Measurements from ENCODE around the gene MUC13. TPM values are rescaled to one million over a fixed set of nuclear protein-coding genes. Genes with fewer than 3 reads are reported as not detected.
"Not testable (repeated sequence)": the region's sequence is repeated elsewhere in the genome, so short reads cannot be mapped to it uniquely, and the experiment has no call there.

MUC13 gene
- not detected for total RNA-seq

- DNase-seq (ENCODE audit: low spot score) = no peak
These were observed at the start of gene MUC13 for GRCh38 chr3:124934577-124934976. TSS of gene MUC13 (minus strand) at chr3:124934751. CDS start at chr3:124934712, 39 bp downstream.

DNA sequence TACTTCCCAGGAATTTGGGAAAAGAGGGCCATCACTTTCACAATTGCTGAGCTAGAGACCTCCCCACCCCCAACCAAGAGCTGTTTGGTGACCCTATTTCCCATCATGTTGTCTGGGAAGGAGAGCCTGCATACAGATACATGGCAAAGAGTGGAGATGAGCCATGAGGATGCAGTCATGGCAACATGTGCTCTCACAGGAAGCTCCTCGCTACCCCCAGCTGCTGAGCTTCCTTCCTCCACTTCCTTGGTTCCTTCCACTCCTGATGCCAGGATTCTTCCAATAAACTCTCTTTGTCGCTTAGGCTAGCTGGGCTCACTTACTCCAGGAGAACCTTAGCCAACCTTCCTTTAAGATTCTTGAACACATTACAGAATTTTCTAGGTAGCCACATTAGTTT lies 48.3 kb upstream of the MUC13 start:
- DNase-seq (ENCODE audit: low spot score) = no peak

DNA sequence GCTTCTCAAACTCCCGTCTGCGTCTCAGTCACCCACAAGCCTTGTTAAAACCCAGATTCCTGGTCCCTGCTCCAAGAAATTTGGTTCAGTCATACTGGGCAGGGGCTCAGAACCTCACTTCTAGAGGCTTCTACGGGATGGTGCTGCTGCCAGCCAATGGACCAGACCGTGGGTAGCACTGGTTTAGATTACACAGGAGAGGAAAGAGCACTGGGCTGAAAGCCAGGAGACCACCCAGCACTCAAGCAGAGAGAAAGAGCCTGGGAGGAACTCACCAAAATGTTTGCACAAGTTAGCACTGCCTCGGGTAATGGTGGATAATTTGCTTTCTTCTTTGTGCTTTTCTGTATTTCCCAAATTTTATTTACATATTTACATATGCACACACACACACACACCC lies 46.9 kb upstream of the MUC13 start:
- no peak for DNase-seq (ENCODE audit: low spot score)

- DNase-seq (ENCODE audit: low spot score) = no peak
These were observed 44.1 kb upstream of the MUC13 start for GRCh38 chr3:124978627-124979026.

- no peak for DNase-seq (ENCODE audit: low spot score)
These were observed 41.8 kb upstream of the MUC13 start for GRCh38 chr3:124976383-124976782.

- no peak for DNase-seq (ENCODE audit: low spot score)
These were observed 40.1 kb upstream of the MUC13 start for GRCh38 chr3:124974691-124975090.

- no peak for DNase-seq (ENCODE audit: low spot score)
These were observed 38.7 kb upstream of the MUC13 start for GRCh38 chr3:124973290-124973689.

- no peak for DNase-seq (ENCODE audit: low spot score)
These were observed 37.9 kb upstream of the MUC13 start for GRCh38 chr3:124972457-124972856.

- no peak for DNase-seq (ENCODE audit: low spot score)
These were observed 35.6 kb upstream of the MUC13 start for GRCh38 chr3:124969963-124970722.

DNA sequence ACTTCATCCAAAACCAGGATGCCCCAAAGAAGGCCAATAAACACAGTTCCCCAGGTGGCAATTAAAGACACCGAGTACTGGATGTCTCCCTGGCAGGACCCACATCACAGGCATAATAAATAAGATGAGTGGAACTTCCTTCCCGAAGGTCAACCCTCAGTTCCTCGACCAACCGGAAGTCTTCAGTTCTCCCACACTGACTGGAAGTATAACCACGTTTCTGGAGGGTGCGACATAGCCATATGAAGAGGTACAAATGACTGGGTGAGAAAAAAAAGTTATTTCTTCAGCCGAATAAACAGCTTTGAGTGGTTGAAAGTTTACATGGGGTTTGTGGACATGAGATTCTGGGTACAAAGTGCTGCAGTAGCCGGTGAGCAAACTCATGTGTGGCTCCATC lies 34.6 kb upstream of the MUC13 start:
- no peak for DNase-seq (ENCODE audit: low spot score)

DNA sequence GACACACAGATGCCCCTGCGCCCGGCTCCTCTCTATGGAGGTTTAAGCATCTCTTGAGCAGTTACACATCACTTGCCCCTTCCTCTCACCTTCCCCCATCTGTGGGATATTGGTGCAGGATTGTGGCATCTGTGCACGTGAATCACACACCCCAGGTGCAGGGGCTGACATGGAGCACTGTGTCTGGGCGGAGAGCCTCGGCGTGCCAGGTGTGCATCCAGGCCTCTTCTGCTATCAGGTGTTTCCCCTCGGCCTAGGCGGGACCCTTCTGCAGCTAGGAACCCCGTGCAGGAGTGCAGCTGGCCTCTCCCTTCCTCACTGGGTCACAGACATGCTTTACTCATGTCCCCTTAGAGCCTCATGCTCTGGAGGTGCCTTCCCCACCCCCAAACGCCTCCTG lies 33.4 kb upstream of the MUC13 start:
- DNase-seq (ENCODE audit: low spot score) = no peak

DNA sequence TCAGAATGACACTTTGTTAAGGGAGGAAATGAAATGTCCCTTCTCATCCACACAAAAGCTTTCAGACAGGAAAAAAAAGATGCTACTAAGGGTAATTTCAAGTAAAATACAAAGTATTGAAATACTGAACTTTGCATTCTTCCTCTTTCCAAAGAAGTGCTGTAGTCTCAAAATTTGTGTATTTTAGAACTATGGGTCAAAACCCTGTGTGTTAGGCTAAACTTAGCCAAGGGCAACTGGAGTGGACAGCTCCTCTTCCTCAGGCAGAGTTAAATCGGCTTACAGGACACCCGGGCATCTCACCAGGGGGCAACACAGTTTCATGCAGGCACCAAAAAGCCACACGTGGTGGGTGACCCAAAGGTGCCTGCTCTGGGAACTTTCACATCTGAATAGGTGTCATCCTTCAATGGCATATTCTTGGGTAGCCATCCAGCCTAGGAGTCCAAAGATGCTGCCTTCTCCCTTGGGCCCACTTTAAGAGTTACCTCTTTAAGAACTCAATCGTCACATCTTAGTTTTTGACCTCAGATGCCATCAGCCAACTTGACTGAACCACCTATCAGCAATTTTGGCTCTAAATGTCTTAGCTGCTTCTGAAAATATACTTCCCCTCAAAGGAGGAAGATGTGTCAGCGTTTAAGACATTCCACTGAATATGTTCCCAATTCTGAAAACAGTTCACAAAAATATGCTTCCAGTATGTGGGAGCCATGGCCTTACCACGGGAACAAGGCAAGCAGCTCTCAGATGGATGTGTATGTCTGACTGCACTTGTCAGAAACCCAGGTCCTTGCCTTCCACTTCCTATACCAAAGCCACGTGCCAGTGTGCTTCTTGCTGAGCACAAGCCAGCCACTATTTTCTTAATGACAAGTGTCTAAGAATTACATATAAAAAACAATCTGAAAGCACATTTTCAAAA lies 32.2 kb upstream of the MUC13 start:
- DNase-seq (ENCODE audit: low spot score) = no peak

- no peak for DNase-seq (ENCODE audit: low spot score)
These were observed 30.9 kb upstream of the MUC13 start for GRCh38 chr3:124965413-124965812.

DNA sequence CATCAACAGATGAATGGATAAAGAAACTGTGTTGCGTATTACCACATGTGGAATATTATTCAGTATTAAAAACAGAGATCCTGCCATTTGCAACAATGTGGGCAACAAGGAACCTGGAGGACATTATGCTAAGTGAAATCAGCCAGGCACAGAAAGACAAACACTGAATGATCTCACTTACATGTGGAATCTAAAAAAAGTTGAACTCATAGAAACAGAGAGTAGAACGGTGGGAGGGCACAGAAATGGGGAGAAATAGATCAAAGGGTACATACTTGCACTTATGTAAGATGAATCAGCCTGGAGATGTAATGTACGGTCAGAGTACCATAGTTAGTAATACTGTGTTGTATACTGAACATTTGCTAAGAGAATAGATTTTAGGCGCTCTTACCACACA lies 29.8 kb upstream of the MUC13 start:
- no peak for DNase-seq (ENCODE audit: low spot score)

DNA sequence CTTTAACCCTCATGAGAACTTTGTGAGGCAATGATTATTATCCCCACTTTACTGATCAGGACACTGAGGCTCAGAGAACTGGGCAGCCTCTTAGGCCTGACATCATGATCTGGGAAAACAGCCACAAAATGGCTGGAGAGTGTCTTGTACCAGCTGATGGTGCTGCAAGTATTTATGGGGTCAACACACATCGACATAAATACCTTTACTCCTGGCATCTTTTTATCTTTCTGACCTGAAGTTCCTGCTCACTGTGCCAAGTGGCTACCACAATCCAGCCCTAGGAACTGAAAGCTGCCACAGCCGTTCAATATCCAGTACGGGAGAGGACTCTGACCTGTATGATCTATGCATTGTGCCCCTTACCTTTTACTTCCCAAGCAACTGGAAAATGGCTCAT lies 29.2 kb upstream of the MUC13 start:
- DNase-seq (ENCODE audit: low spot score) = no peak

GRCh38 chr3:124962403-124962940 lies 27.9 kb upstream of the MUC13 start:
- no peak for DNase-seq (ENCODE audit: low spot score)

DNA sequence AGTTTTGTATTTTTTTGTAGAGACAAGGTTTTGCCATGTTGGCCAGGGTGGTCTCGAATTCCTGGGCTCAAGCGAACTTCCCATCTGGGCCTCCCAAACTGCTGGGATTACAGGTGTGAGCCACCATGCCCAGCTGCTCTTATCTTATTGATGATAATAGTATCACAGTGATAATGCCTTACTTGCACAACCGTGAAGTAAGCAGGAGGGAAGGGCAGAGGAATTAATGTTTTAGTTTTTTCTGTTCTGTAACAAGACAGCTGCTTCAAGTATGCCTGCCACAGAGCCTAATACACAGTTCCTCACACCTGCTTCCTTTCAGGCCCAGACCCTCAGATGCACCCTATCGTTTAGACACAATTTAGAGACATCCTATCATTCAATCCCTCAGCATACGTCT lies 26.1 kb upstream of the MUC13 start:
- no peak for DNase-seq (ENCODE audit: low spot score)

DNA sequence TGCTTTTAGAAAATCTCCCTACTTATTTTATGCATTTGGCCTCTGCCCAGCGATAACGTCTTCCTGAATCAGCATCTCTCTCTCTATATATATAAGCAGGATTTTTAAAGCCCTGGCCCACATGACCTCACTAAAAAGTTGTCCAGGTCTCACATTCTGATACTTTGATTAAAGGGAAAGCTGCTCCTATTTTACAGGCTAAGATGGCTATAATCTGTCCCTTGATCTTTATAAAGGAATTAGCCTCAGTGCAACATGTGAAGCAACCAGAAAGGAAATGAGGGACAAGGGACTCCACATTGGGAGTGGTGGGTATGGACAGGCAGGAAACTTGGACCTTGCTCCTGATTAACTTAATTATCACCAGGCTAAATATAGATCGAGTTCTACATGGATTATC lies 25.6 kb upstream of the MUC13 start:
- no peak for DNase-seq (ENCODE audit: low spot score)

- not testable (repeated sequence) for DNase-seq (ENCODE audit: low spot score)
These were observed 23.4 kb upstream of the MUC13 start for GRCh38 chr3:124957951-124958350.

DNA sequence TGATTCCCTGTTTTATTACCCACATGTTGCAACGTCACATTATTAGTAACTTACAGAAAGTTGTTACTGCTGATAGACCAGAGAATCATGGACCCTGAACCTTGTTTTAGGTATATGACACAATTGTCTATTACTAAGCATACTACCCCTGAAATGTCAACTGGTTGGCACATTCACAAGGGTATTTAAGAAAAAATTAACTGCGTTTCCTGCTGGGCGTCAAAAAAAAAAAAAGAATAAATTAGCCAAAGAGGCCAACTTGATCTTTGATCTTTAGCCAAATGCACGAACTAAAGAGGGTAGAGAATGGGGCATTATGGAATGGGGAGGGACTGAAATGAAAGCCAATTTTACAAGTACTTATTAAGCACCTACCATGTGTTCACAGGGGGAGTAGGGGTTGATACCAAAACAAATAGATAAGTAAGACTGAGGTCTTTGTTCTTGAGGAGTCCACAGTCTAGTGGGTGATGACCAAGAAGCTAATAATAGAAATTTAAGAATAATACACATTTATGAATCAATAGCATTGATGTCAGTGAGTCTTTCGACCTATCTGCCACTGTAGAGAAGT lies 17.8 kb upstream of the MUC13 start:
- no peak for DNase-seq (ENCODE audit: low spot score)

DNA sequence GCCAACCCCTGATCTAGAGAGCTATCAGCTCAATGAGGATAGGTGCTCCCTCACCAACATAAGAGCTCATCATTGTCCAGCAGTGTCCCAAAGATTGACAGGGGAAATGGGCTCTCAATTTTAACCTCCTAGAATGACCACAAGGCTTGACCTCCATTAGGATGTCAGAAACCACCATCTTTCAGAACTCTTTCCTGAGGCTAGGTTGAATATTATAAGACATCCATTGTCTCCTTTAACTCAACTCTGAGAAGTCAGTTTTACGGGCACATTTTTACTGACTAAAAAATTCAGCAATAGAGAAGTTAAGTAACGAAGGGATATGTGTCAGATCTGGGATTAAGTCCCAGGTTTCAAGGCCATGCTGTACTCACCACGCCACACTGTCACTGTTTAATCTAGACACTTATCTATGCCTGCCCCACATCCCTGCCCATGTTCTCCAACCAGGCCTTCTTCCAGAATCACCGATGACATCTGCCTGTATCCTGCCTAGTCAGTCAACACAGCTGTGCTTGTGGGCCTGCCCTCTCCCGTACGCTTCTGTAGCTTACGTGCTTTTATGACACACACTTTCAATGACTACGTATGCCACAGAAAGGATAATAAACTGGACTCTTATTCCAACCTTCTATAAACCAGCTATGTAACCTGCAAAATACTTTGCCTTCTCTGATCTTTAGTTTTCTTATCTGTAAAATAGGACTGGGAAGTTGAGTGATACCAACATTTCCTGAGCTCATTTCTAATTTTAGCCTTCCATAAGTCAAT lies 17.1 kb upstream of the MUC13 start:
- no peak for DNase-seq (ENCODE audit: low spot score)

DNA sequence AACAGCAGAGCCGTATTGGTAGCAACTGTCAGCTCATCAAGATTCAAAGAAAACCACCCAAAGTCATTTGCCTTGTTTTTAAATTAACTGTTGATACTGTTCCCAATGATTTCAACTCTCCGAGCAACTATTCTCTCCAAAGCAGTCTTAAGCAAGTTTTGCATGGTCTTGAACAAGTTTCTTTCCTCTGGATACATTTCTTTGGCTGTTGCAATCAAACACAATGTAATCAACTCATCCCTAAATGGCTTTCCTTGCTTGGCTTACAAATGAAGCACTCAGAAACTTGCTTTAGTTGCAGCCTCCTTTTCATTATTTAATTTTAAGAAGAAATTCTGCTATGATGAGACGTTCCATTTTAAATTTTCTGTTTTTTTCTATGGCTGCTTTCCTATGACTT lies 15.5 kb upstream of the MUC13 start:
- DNase-seq (ENCODE audit: low spot score) = no peak
